HG03175 (cell line): ENCODE measurements around the gene NRROS.
"Not testable (repeated sequence)": the region's sequence is repeated elsewhere in the genome, so short reads cannot be mapped to it uniquely, and the experiment has no call there.

Experiments used
- ATAC-seq: cut with Tn5 transposase; IDR thresholded peaks from one replicate; pipeline ENCODE4 v1.9.1; 2021; ENCODE audit warnings: mild to moderate bottlenecking, moderate library complexity; ENCODE audit not compliant: unreplicated experiment

NRROS gene

DNA sequence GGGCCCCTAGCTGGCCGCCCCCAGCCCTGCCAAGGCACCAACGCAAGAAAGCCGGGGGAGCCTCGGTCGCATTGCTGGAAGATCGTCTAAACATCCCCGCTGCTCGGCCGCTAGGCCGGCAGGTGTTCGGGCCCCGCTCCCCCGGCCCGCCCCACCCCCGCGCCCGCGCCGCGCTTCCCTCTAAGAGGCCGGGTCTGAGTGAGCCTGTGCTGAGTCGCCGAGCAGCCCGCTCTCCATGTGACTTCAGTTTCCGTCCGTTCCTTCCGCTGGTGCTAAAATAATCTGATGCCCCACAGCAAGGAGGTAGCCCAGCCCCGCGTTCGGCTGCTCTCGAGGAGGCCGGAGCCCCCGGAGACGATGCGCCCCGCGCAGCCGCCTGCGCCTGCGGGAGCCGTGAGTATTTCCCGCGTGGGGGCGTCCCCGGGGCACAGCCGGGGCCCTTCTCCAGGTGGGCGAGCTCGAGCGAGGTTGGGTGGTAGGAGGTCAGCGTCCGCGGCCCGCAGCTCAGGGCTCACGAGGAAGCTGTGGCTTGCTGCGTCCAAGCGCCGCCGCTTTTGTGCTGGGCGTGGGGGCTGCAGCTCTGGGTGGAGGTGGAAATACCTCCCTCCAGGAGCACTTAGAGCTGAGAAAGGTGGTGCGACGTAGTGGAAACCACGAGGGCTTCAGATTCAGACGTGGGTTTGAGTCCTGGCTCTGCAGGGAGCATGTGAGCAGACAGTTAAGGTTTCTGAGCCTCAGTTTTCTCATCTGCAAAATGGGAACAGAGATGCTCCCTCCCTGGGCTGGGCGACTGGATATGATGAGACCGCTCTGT, at the start of gene NRROS:
TSS of gene NRROS (plus strand) at position 212 of the 814 bp plus-strand sequence. CDS start 14,846 bp downstream, outside the sequence.
- ATAC-seq = peak; percentile 42

GRCh38 chr3:196590279-196590678, 49.2 kb upstream of the NRROS start:
- no peak for ATAC-seq

DNA sequence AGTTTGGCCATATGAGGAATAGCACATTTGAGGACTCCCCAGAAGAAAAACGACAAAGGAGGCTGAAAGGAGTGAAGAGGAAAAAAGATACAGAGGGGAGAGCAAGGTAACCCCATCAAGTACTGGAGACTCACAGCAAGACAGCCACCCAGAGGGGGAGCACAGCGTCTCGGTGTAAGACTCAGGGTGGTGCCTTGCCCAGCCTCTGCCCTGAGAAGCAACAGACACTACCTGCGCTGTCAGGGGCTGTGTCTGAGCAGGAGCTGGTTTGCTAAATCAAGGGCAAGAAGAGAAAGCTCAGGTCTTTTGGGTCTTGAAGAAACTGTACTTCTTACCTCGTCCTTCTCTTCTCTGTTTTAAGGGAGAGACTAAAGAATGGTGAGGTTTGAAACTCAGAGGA, 43.1 kb upstream of the NRROS start:
- ATAC-seq = no peak

GRCh38 chr3:196597971-196598733, 41.3 kb upstream of the NRROS start:
- ATAC-seq = not testable (repeated sequence)

DNA sequence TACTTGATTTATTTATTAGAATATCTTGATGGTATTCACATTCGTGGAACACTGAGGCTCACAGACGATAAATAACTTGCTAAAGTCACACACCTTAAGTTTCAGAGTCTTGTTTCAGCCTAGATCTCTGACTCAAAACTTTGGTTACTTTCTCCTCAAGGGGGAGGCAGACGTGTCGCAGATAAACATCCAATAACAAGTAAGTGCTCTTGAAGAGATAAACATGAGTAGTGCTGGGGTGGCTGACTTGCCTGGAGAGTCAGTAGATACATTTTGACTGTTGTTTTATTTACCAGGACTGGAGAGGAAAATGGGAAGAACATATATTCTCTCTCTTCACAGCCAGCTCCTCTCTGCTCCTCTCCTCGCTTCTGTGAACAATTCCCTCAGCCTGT, 39.8 kb upstream of the NRROS start:
- no peak for ATAC-seq

DNA sequence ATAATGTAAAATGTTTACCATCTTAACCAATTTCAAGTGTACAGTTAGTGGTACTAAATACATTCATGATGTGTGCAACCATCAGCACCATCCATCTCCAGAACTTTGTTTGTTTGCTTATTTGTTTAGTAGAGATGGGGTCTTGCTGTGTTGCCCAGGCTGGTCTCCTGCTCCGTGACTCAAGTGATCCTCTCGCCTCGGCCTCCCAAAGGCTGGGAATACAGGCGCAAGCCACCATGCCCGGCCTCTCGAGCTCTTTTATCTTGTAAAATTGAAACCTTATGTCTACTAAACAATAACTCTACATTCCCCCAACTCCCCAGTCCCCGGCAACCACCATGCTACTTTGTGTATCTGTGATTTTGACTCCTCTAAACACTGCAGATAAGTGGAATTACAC, 39.1 kb upstream of the NRROS start:
- no peak for ATAC-seq

DNA sequence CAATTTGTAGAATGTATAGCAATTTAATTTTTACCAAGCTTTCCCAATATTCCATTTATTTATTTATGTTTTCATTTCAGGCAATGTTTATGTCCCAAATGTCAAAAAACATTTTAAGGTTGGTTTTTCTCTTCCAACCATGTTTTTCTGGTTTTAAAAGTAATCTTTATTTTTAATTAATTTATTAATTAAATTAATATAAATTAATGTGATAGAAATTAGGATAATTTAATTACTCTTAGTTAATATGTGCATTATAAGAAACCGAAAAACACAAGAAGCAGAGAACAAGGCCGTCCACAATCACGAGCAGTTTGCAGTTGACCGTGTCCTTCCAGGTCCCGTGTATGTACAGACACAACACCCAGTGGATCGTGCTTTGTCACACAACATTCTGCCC, 36.8 kb upstream of the NRROS start:
- no peak for ATAC-seq

GRCh38 chr3:196603683-196604082, 35.8 kb upstream of the NRROS start:
- no peak for ATAC-seq

GRCh38 chr3:196604548-196604947, 34.9 kb upstream of the NRROS start:
- no peak for ATAC-seq

GRCh38 chr3:196608693-196609092, 30.8 kb upstream of the NRROS start:
- ATAC-seq = no peak

DNA sequence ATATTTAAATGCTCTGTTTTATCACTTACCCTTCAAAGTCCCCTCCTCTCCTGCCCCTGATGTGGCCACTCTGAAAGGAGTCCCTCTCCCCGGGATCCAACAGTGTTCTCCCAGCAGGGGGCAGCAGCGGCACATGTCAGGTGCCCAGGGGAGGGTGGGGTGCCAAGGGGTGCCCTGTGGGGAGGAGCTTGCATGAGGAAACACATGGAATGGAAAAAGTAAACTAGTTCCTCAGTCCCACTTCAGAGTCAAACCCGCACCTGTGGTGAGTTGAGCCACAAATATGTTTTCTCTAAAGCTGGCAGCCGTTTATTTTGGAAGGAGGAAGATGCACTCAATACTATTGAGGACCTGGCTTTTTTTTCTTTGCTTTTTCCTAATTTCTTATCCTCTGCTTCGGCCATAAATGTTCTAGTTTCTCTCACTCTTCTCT, 30.1 kb upstream of the NRROS start:
- ATAC-seq = peak; percentile 76

GRCh38 chr3:196609805-196610515, 29.5 kb upstream of the NRROS start:
- ATAC-seq = no peak

- ATAC-seq = no peak
Observed at GRCh38 chr3:196611761-196612483, 27.6 kb upstream of the NRROS start.

DNA sequence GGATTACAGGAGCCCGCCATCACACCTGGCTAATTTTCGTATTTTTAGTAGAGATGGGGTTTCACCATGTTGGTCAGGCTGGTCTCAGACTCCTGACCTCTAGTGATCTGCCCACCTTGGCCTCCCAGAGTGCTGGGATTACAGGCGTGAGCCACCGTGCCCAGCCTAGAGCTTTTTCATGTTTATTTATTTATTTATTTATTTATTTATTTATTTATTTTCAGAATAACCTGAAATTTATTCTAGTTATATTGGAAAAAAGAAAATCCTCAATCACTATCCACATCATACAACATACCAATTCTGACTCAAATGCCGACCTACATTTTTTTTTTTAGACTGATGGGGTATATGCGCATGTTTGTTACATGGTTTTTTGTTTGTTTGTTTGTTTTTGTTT, 24.3 kb upstream of the NRROS start:
- ATAC-seq = not testable (repeated sequence)

- ATAC-seq = no peak
Observed at GRCh38 chr3:196617256-196617655, 22.2 kb upstream of the NRROS start.

- ATAC-seq = no peak
Observed at GRCh38 chr3:196619223-196619622, 20.3 kb upstream of the NRROS start.

- not testable (repeated sequence) for ATAC-seq
Observed at GRCh38 chr3:196619627-196620026, 19.9 kb upstream of the NRROS start.

- no peak for ATAC-seq
Observed at GRCh38 chr3:196620161-196620604, 19.3 kb upstream of the NRROS start.

DNA sequence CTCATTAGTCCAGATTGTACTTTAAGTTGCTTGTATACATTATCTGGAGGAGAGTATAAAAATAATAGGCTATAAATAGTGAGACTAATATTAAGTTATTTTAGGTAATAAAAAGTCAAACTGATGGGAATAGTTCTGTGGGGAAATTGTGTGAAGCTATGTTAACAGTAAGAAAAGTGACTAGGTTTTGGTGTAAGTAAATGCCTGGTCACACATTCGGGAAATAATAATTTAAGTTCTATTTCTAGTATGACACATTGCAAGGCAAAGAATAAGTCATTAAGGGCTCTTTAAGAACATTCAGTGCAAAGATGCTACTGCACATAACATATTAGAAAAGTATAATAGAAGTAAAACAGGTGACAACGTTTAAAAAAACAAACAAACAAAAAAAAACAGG, 18.8 kb upstream of the NRROS start:
- ATAC-seq = no peak

DNA sequence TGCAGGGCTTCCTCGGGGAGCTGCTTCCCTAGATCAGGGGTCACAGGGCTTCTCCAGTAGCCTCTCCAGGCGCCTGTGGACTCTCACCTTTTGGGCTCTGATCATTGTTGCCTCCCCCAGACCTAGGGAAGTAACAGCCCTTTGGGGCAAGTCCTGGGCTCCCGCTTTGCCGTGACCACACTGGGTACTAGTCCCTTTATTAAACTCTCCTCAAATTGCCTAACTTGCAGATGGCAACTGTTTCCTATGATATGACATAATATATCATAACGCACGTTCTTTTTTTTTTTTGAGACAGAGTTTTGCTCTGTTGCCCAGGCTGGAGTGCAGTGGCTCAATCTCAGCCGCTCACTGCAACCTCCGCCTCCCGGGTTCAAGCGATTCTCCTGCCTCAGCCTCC, 17.9 kb upstream of the NRROS start:
- no peak for ATAC-seq
